ENCODE measurements around the gene QDPR. TPM values are rescaled to one million over a fixed set of nuclear protein-coding genes. Genes with fewer than 3 reads are reported as not detected.

Gene QDPR
- total and polyA plus RNA-seq, 10 of the 15 experiments (the other 5 are each of a cell fraction or from before 2014, with no cell fraction given): 3.0 to 27.7 (median 11.8) TPM

DNA sequence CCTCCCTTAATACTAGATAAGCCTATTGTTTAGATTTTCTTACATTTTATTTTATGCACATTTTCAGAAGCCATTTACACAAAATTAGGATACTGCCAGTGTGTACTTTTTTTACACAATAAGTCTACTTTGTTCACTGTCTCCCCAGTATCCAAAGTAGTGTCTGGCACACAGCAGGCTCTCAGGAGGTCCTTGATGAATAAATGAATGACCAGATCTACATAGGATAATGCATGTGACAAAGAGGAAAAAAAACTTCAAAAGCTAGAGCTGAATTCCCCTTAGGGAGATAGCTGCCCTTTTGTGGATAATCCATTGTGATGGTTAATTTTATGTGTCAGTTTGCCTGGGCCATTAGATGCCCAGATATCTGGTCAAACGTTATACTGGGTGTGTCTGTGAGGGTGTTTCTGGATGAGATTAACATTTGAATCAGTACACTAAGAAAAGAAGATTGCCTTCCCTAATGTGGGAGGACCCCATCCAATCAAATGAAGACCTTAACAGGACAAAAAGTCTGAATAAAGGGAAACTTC, 61.6 kb downstream of the QDPR start:
- H3K27ac ChIP-seq (ENCODE audit: control insufficient read depth, insufficient read depth): no peak overlapping the region
- no peaks in the 10 kb centered on the region for H3K9me3 ChIP-seq (replicated peaks; ENCODE audit: control insufficient read depth, insufficient read depth, low read length)
- ChIA-PET SMC1A (ENCODE audit: uncharacterized antibody, unreplicated experiment) (interaction anchor here (0.6 to 3.4 kb wide), 2 partner anchors 22 to 610 kb away, joined by 3 to 12 read pairs; no protein-coding TSS in a partner anchor), RAD21 (ENCODE audit: unreplicated experiment) (no interaction called here), CTCF (interaction anchor here (0.9 to 5.6 kb wide), 4 partner anchors 12 to 126 kb away, joined by 3 to 86 read pairs (median 4); no protein-coding TSS in a partner anchor), POLR2A (no interaction called here)
- H4K20me1 ChIP-seq (ENCODE audit: control insufficient read depth, insufficient read depth): no peaks in the 10 kb centered on the region
- BruUV-seq (replicated peaks): no TSS peak
- no peaks in the 10 kb centered on the region for H3K36me3 ChIP-seq (ENCODE audit: control insufficient read depth in 2 of 2, insufficient read depth in 2 of 2, low read length in 1 of 2)
- no peak for TF ChIP-seq NR2C1 (IDR thresholded peaks at IDR 0.05)
- TF ChIP-seq, protein P1, sequence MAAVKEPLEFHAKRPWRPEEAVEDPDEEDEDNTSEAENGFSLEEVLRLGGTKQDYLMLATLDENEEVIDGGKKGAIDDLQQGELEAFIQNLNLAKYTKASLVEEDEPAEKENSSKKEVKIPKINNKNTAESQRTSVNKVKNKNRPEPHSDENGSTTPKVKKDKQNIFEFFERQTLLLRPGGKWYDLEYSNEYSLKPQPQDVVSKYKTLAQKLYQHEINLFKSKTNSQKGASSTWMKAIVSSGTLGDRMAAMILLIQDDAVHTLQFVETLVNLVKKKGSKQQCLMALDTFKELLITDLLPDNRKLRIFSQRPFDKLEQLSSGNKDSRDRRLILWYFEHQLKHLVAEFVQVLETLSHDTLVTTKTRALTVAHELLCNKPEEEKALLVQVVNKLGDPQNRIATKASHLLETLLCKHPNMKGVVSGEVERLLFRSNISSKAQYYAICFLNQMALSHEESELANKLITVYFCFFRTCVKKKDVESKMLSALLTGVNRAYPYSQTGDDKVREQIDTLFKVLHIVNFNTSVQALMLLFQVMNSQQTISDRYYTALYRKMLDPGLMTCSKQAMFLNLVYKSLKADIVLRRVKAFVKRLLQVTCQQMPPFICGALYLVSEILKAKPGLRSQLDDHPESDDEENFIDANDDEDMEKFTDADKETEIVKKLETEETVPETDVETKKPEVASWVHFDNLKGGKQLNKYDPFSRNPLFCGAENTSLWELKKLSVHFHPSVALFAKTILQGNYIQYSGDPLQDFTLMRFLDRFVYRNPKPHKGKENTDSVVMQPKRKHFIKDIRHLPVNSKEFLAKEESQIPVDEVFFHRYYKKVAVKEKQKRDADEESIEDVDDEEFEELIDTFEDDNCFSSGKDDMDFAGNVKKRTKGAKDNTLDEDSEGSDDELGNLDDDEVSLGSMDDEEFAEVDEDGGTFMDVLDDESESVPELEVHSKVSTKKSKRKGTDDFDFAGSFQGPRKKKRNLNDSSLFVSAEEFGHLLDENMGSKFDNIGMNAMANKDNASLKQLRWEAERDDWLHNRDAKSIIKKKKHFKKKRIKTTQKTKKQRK (IDR thresholded peaks at IDR 0.05; ENCODE audit: low read depth, low read length): no peak
- TF ChIP-seq, protein P2, sequence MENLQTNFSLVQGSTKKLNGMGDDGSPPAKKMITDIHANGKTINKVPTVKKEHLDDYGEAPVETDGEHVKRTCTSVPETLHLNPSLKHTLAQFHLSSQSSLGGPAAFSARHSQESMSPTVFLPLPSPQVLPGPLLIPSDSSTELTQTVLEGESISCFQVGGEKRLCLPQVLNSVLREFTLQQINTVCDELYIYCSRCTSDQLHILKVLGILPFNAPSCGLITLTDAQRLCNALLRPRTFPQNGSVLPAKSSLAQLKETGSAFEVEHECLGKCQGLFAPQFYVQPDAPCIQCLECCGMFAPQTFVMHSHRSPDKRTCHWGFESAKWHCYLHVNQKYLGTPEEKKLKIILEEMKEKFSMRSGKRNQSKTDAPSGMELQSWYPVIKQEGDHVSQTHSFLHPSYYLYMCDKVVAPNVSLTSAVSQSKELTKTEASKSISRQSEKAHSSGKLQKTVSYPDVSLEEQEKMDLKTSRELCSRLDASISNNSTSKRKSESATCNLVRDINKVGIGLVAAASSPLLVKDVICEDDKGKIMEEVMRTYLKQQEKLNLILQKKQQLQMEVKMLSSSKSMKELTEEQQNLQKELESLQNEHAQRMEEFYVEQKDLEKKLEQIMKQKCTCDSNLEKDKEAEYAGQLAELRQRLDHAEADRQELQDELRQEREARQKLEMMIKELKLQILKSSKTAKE (IDR thresholded peaks at IDR 0.05; ENCODE audit: low read depth, poor library complexity, severe bottlenecking): no peak
- TF ChIP-seq, protein P3, sequence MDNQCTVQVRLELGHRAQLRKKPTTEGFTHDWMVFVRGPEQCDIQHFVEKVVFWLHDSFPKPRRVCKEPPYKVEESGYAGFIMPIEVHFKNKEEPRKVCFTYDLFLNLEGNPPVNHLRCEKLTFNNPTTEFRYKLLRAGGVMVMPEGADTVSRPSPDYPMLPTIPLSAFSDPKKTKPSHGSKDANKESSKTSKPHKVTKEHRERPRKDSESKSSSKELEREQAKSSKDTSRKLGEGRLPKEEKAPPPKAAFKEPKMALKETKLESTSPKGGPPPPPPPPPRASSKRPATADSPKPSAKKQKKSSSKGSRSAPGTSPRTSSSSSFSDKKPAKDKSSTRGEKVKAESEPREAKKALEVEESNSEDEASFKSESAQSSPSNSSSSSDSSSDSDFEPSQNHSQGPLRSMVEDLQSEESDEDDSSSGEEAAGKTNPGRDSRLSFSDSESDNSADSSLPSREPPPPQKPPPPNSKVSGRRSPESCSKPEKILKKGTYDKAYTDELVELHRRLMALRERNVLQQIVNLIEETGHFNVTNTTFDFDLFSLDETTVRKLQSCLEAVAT (IDR thresholded peaks at IDR 0.05): no peak
- H3K4me3 ChIP-seq: no peak overlapping the region
- H3K4me2 ChIP-seq (ENCODE audit: control insufficient read depth, insufficient read depth): no peak overlapping the region
- H3K27me3 ChIP-seq (replicated peaks in 1 of 2; ENCODE audit: control insufficient read depth in 2 of 2, insufficient read depth in 2 of 2, low read length in 1 of 2): no peaks in the 10 kb centered on the region
- in situ Hi-C loops (cut with MboI) (no loop called here), intact Hi-C loops (cut with micrococcal nuclease; ENCODE audit: unreplicated experiment) (no loop called here)
- DNase-seq (ENCODE audit: low read depth, low spot score): no peak
- no peak for FAIRE-seq
- no peak overlapping the region for H2AFZ ChIP-seq (ENCODE audit: control insufficient read depth, low read depth, low read length)
- H3K79me2 ChIP-seq (ENCODE audit: control insufficient read depth, insufficient read depth, low read length): no peaks in the 10 kb centered on the region
- no peaks in the 10 kb centered on the region for H3K4me1 ChIP-seq (ENCODE audit: control insufficient read depth, insufficient read depth, low read length)
- ATAC-seq: no peak
- 5% methylated on average over 1 of the region's 1 CpG for WGBS (ENCODE audit: insufficient coverage, insufficient replicate concordance, low lambda C conversion rate, missing lambda C conversion rate)
- no peak overlapping the region for H3K9ac ChIP-seq (ENCODE audit: control insufficient read depth, insufficient read depth, low read length)
